Neural progenitor cell (in vitro differentiated cells): Measurements from ENCODE around the gene RARG.

ENCODE experiments used
- EZH2 ChIP-seq: fragments of 200-600 bp; sonication (generic); IDR thresholded peaks from 2 replicates; pipeline ENCODE4 v1.6.1; 2017; ENCODE audit warnings: antibody characterized with exemption, mild to moderate bottlenecking, moderate library complexity
- TF ChIP-seq, protein P1 (sequence below): fragments of 200-600 bp; sonication (generic); IDR thresholded peaks from 2 replicates; pipeline ENCODE4 v1.5.1; 2017; ENCODE audit warnings: antibody characterized with exemption, mild to moderate bottlenecking

DNA sequence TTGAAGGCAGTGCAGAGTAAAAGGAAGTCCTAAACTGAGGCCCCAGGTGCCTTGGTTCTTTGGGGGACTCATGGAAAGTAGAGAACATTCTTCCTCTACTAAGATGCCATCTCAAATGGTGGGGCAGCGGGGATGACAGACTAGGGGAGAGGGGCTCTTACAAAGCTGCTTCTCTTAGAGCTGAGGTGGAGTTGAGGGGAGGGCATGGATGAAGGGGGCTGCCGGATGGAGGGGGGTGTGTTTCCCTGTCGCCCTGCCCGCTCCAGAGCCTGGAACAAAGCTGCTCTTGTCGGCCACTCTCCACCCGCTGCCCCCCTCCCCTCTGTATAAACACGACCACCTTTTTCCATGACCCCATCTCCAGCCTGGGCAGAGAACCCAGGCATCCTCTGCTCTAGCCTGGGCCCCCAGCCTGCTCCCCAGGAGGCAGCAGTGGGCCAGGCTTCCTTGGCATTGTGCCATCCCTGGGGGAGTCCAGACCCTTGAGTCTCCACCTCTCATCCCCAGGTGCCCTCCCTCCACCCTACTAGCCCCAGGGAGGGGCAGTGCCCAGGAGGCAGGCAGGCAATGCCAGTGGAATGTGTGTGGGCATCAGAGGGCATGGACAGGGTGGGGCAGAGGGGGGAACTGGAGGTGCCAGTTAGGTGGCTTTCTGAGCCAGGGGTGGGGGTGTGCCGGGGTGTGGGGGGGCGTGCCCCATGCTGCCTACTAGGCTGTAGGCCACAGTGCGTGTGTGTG lies 1.7 kb downstream of the RARG start:
- TF ChIP-seq, protein P1, sequence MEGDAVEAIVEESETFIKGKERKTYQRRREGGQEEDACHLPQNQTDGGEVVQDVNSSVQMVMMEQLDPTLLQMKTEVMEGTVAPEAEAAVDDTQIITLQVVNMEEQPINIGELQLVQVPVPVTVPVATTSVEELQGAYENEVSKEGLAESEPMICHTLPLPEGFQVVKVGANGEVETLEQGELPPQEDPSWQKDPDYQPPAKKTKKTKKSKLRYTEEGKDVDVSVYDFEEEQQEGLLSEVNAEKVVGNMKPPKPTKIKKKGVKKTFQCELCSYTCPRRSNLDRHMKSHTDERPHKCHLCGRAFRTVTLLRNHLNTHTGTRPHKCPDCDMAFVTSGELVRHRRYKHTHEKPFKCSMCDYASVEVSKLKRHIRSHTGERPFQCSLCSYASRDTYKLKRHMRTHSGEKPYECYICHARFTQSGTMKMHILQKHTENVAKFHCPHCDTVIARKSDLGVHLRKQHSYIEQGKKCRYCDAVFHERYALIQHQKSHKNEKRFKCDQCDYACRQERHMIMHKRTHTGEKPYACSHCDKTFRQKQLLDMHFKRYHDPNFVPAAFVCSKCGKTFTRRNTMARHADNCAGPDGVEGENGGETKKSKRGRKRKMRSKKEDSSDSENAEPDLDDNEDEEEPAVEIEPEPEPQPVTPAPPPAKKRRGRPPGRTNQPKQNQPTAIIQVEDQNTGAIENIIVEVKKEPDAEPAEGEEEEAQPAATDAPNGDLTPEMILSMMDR, result no peak
- TF ChIP-seq EZH2, result no peak
